Right lobe of liver (tissue), 4 donors: ENCODE results near the gene ARHGAP23.

Experiments used
- POLR2A ChIP-seq: fragments of 450-650 bp; IDR thresholded peaks from one replicate; pipeline ENCODE4 v1.6.1; 2017; ENCODE audit warnings: antibody characterized with exemption, mild to moderate bottlenecking
- TF ChIP-seq, protein P1 (sequence below), 4 donors: fragments of 200-600 bp in 3 of 4; fragments of 450-650 bp in 1 of 4; IDR thresholded peaks; one replicate each; pipeline versions ENCODE4 v1.5.1 to v1.8.0; 2016 to 2022; ENCODE audit warnings: antibody characterized with exemption in 4 of 4, mild to moderate bottlenecking in 2 of 4
- donor health status: DM: no; HTN: no; CAD: no.
- donor health status: DM: no; HTN: no; CAD: no.
- donor health status: DM: no; HTN: yes; CAD: no.

DNA sequence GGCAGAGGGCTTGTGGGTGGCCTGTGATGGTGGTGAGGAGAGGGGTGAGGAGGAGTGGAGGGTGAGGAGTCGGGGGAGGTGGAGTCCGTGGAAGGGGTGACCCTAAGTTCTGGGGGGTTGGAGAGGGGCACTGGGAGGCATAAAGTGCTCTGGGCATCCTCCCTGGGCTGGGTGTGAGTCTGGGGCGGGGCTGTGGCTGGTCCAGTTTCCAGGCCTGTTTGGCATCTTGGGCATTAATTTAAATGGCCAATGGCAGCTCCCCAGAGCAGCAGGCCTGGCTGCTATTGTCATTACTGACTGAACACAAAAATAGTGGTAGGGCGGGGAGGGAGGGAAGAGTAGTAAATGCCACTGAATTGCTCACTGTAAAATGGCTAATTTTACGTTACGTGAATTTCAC, 7.7 kb upstream of the ARHGAP23 start:
- TF ChIP-seq, protein P1, sequence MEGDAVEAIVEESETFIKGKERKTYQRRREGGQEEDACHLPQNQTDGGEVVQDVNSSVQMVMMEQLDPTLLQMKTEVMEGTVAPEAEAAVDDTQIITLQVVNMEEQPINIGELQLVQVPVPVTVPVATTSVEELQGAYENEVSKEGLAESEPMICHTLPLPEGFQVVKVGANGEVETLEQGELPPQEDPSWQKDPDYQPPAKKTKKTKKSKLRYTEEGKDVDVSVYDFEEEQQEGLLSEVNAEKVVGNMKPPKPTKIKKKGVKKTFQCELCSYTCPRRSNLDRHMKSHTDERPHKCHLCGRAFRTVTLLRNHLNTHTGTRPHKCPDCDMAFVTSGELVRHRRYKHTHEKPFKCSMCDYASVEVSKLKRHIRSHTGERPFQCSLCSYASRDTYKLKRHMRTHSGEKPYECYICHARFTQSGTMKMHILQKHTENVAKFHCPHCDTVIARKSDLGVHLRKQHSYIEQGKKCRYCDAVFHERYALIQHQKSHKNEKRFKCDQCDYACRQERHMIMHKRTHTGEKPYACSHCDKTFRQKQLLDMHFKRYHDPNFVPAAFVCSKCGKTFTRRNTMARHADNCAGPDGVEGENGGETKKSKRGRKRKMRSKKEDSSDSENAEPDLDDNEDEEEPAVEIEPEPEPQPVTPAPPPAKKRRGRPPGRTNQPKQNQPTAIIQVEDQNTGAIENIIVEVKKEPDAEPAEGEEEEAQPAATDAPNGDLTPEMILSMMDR (IDR thresholded peaks at IDR 0.05): no peak
- TF ChIP-seq POLR2A: no peak
